ENCODE data around the gene SEBOX.

DNA sequence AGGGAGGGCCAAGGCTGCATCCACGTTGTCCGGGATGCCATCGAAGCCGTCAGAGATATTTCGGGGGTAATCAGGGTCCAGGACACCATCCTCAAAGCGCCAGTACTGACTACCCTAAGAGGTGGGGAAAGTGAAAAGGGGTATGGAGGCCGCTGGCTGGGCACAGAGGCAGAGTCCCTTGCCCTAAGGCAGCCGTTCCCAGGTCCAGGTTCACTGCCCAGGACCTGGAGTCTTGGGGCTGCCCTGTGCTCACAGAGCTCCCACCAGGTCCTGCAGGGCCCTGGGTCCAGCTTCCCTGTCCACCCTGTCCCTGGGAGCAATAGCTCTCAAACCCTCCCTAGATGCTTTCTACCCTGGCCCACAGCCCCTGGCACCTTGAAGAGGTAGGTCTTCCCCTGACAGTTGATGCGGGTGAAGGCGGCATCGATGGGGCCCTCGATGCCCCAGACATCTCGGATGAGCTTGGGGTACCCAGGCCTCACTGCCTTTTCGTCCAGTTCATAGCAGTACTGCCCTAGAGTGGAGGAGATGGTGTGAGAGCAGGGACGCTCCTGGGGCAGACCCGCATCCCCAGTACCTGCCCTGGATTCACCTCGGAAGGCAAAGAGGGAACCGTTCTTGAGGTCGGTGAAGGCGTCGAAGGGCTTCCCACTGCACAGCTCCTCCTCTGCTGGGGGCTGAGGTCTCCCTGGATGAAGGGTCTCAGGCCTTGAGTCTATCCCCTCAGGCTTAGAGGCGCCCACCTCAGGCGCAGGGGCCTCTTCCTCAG lies 4.1 kb upstream of the SEBOX start:
- no peak for TF ChIP-seq CTCF (IDR thresholded peaks at IDR 0.05 in 4 of 5, conservative IDR thresholded peaks at IDR 0.05 in 1 of 5)
- no peak for TF ChIP-seq POLR2A (IDR thresholded peaks at IDR 0.05)

All from gastrocnemius medialis (tissue), 4 donors.